ENCODE measurements around the gene ADAMTS12. TPM values are rescaled to one million over a fixed set of nuclear protein-coding genes. Genes with fewer than 3 reads are reported as not detected.

The ADAMTS12 gene
- total RNA-seq, 2 donors from 2014 or later, result 0.42 to 1.1 TPM

GRCh38 chr5:33588654-33589372, 303.0 kb downstream of the ADAMTS12 start:
- intact Hi-C loops (cut with DNase I), result no loop called here

GRCh38 chr5:33583332-33583731, 308.5 kb downstream of the ADAMTS12 start:
- no peak overlapping the region for H3K4me3 ChIP-seq
- no peaks in the 10 kb centered on the region for H3K9me3 ChIP-seq
- TF ChIP-seq, protein P1, sequence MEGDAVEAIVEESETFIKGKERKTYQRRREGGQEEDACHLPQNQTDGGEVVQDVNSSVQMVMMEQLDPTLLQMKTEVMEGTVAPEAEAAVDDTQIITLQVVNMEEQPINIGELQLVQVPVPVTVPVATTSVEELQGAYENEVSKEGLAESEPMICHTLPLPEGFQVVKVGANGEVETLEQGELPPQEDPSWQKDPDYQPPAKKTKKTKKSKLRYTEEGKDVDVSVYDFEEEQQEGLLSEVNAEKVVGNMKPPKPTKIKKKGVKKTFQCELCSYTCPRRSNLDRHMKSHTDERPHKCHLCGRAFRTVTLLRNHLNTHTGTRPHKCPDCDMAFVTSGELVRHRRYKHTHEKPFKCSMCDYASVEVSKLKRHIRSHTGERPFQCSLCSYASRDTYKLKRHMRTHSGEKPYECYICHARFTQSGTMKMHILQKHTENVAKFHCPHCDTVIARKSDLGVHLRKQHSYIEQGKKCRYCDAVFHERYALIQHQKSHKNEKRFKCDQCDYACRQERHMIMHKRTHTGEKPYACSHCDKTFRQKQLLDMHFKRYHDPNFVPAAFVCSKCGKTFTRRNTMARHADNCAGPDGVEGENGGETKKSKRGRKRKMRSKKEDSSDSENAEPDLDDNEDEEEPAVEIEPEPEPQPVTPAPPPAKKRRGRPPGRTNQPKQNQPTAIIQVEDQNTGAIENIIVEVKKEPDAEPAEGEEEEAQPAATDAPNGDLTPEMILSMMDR (IDR thresholded peaks at IDR 0.05), result no peak
- DNase-seq, result no peak
- no peak overlapping the region for H3K27ac ChIP-seq
- intact Hi-C loops (cut with DNase I), result no loop called here
- H3K36me3 ChIP-seq, result no peaks in the 10 kb centered on the region
- H3K27me3 ChIP-seq, result no peaks in the 10 kb centered on the region
- no peak overlapping the region for H3K9ac ChIP-seq (ENCODE audit: low read depth in 2 of 2, low read length in 2 of 2)
- H3K4me1 ChIP-seq, result no peaks in the 10 kb centered on the region

More at GRCh38 chr5:33588654-33589372, 303.0 kb downstream of the ADAMTS12 start:
- Histone ChIP-seq H3K27ac (no peak overlapping the region), H3K36me3 (no peaks in the 10 kb centered on the region), H3K4me1 (no peaks in the 10 kb centered on the region), H3K27me3 (no peaks in the 10 kb centered on the region), H3K9me3 (no peaks in the 10 kb centered on the region), H3K4me3 (no peak overlapping the region), H3K9ac (ENCODE audit: low read depth in 2 of 2, low read length in 2 of 2) (no peak overlapping the region)
- peak; percentile 31 for DNase-seq
- TF ChIP-seq, protein P1 (IDR thresholded peaks at IDR 0.05), result no peak

GRCh38 chr5:33582417-33582816, 309.4 kb downstream of the ADAMTS12 start:
- no peaks in the 10 kb centered on the region for H3K27me3 ChIP-seq
- TF ChIP-seq, protein P1 (IDR thresholded peaks at IDR 0.05), result no peak
- intact Hi-C loops (cut with DNase I), result no loop called here
- no peak overlapping the region for H3K27ac ChIP-seq
- no peak for DNase-seq
- no peak overlapping the region for H3K4me3 ChIP-seq
- H3K9me3 ChIP-seq, result no peaks in the 10 kb centered on the region
- H3K9ac ChIP-seq (ENCODE audit: low read depth in 2 of 2, low read length in 2 of 2), result no peak overlapping the region
- no peaks in the 10 kb centered on the region for H3K36me3 ChIP-seq
- H3K4me1 ChIP-seq, result no peaks in the 10 kb centered on the region

DNA sequence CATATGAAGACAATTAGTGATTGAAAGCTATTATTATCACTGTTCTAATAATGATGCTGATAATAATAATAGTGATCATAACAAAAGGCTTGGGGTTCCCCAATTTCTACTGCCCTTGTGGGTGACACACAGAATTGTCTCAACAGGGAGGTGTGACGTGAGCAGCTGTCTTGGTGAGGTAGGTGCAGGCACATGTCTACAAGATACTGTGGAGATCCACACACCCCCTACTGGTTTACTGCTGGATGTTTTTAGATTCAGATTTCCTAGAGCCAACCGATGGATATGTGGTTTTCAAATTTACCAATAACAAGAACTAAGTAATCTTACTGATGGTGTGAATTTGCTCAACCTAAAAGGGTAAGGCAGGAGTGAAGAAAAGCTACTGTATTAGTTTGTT, 312.0 kb downstream of the ADAMTS12 start:
- TF ChIP-seq, protein P1 (IDR thresholded peaks at IDR 0.05), result no peak
- H3K36me3 ChIP-seq, result no peaks in the 10 kb centered on the region
- H3K4me3 ChIP-seq, result no peak overlapping the region
- intact Hi-C loops (cut with DNase I), result no loop called here
- H3K9ac ChIP-seq (ENCODE audit: low read depth in 2 of 2, low read length in 2 of 2), result no peak overlapping the region
- H3K4me1 ChIP-seq, result no peaks in the 10 kb centered on the region
- no peaks in the 10 kb centered on the region for H3K9me3 ChIP-seq
- H3K27me3 ChIP-seq, result no peaks in the 10 kb centered on the region
- H3K27ac ChIP-seq, result no peak overlapping the region
- no peak for DNase-seq

- H3K27ac ChIP-seq, result no peak overlapping the region
- H3K4me1 ChIP-seq, result no peaks in the 10 kb centered on the region
- TF ChIP-seq, protein P1 (IDR thresholded peaks at IDR 0.05), result no peak
- intact Hi-C loops (cut with DNase I), result no loop called here
- no peak overlapping the region for H3K4me3 ChIP-seq
- H3K9ac ChIP-seq (ENCODE audit: low read depth in 2 of 2, low read length in 2 of 2), result no peak overlapping the region
- no peaks in the 10 kb centered on the region for H3K9me3 ChIP-seq
- H3K27me3 ChIP-seq, result no peaks in the 10 kb centered on the region
- no peak for DNase-seq
- H3K36me3 ChIP-seq, result no peaks in the 10 kb centered on the region
Observed at GRCh38 chr5:33579152-33579551, 312.6 kb downstream of the ADAMTS12 start.
